Mammary epithelial cell (primary cell): ENCODE data around the gene CSTB.

ENCODE experiments used
- CTCF ChIP-seq, 2 donors: IDR thresholded peaks in 1 of 2; conservative IDR thresholded peaks in 1 of 2; 2 replicates each; pipeline ENCODE4 v1.5.1; 2011 to 2012; ENCODE audit warnings: inconsistent platforms in 2 of 2, low read length in 2 of 2, mild to moderate bottlenecking in 2 of 2, control low read depth in 1 of 2, low read depth in 1 of 2; ENCODE audit not compliant: insufficient read depth in 1 of 2; ENCODE audit errors: extremely low read depth in 1 of 2
- EZH2 ChIP-seq: IDR thresholded peaks from 2 replicates; pipeline ENCODE4 v1.6.1; 2012; ENCODE audit warnings: low read length, inconsistent platforms, borderline replicate concordance

GRCh38 chr21:43764576-43765495, 11.3 kb downstream of the CSTB start:
- TF ChIP-seq CTCF (conservative IDR thresholded peaks at IDR 0.05 in 1 of 2, IDR thresholded peaks at IDR 0.05 in 1 of 2; ENCODE audit: extremely low read depth in 1 of 2, insufficient read depth in 1 of 2, low read depth in 1 of 2, low read length in 2 of 2) (no peak), EZH2 (no peak)
